Stomach (tissue), 9 donors: ENCODE measurements around the gene EMX1. TPM values are rescaled to one million over a fixed set of nuclear protein-coding genes. Genes with fewer than 3 reads are reported as not detected.

Source experiments
- DNase-seq, 2 donors: peaks; one replicate each; pipeline versions ENCODE4 v3.0.0 to v3.0.0-alpha.2; 2013 to 2019
- H3K27ac ChIP-seq, 5 donors: fragments of 200-600 bp in 4 of 5; sonication (generic) in 4 of 5; one replicate each; pipeline ENCODE4 v1.5.1; 2013 to 2019; ENCODE audit warnings: mild to moderate bottlenecking in 1 of 5, moderate library complexity in 1 of 5
- H3K27me3 ChIP-seq, 3 donors: fragments of 200-600 bp; sonication (generic); one replicate each; pipeline ENCODE4 v1.5.1; 2017 to 2019; ENCODE audit warnings: mixed run types in 1 of 3
- H3K36me3 ChIP-seq, 4 donors: fragments of 200-600 bp; sonication (generic); 1 replicate in 3 of 4; 2 replicates in 1 of 4; pipeline ENCODE4 v1.5.1; 2016 to 2019
- H3K4me1 ChIP-seq, 4 donors: fragments of 200-600 bp; sonication (generic); one replicate each; pipeline ENCODE4 v1.5.1; 2016 to 2019
- H3K4me3 ChIP-seq, 4 donors: fragments of 200-600 bp; sonication (generic) in 3 of 4; one replicate each; pipeline ENCODE4 v1.5.1; 2016 to 2019; ENCODE audit warnings: mild to moderate bottlenecking in 1 of 4
- H3K9me3 ChIP-seq, 4 donors: fragments of 200-600 bp; sonication (generic); one replicate each; pipeline ENCODE4 v1.5.1; 2016 to 2019
- EP300 ChIP-seq: sonication (generic); formaldehyde crosslinking; IDR thresholded peaks from one replicate; pipeline ENCODE4 v1.6.1; 2017; ENCODE audit warnings: antibody characterized with exemption
- POLR2A ChIP-seq, 4 donors: fragments of 450-650 bp; IDR thresholded peaks; one replicate each; pipeline ENCODE4 v1.6.1; 2016; ENCODE audit warnings: antibody characterized with exemption in 4 of 4, control low read depth in 2 of 4, mild to moderate bottlenecking in 1 of 4, moderate library complexity in 1 of 4
- POLR2AphosphoS5 ChIP-seq, 3 donors: sonication (generic); formaldehyde crosslinking; IDR thresholded peaks; one replicate each; pipeline ENCODE4 v1.6.1; 2016; ENCODE audit warnings: antibody characterized with exemption in 3 of 3
- WGBS, 5 donors: extraction: QIAGEN DNeasy Blood & Tissue Kit in 3 of 5; methylation state at CpG; one replicate each; pipeline versions ENCODE4 v1.1.5 to v1.1.7; 2013 to 2018; 5-methylcytosine and 5-hydroxymethylcytosine counted together
- intact Hi-C: fragments of 100-400 bp; cut with DNase I; formaldehyde crosslinking; loops from one replicate; pipeline ENCODE4 v1.15.1; 2023; ENCODE audit warnings: low total_unique reads
- polyA plus RNA-seq, 3 donors: library from polyadenylated mRNA; stranded (reverse); fragments of 200-250 nt; gene quantifications; one replicate each; pipeline ENCODE4 v1.2.3, GENCODE V29; 2013
- total RNA-seq, 5 donors: library from RNA; depleted of rRNA; stranded (reverse); fragments of >200 nt; gene quantifications; one replicate each; pipeline versions ENCODE4 v1.1.0 to v1.2.3, GENCODE V29; 2014 to 2016
- TF ChIP-seq, protein P1 (sequence below), 7 experiments: fragments of 450-650 bp in 4 of 7; fragments of 200-600 bp in 3 of 7; sonication (generic) in 3 of 7; IDR thresholded peaks; one replicate each; pipeline ENCODE4 v1.5.1; 2016 to 2019; ENCODE audit warnings: antibody characterized with exemption in 7 of 7, control low read depth in 2 of 7, mild to moderate bottlenecking in 1 of 7
- donor health status: healthy with polysubstance abuse.
- donor health status: Bipolar disorder and iron deficiency.
- donor health status: healthy.

Gene EMX1
- total and polyA plus RNA-seq, 8 donors: 0.18 to 32.1 (median 0.62) TPM; not detected in 5

DNA sequence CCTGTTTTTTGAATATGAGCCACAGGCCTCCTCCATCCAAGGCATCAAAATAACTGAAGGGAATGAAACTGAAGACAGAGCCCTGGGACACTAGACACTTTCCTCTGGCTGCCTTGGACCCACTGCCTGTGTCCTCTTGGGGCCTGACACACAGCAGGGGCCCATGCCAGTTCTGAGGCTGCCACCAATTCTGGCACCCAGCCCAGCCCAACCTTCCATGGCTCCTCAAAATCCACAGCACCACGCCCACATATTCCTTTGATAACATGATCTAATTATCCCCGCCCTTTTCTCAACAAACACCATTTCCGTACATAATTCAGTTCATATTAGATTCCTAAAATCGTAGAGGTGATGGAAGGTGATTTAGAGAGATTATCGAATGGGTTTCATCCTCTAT is 64.2 kb downstream of the EMX1 start:
- Histone ChIP-seq H3K36me3 (peaks cover 0 to 9% (median 2%) of the 10 kb centered on the region in 4 donors), H3K27me3 (no peaks in the 10 kb centered on the region), H3K27ac (no peak overlapping the region), H3K4me1 (peaks cover 20 to 39% (median 37%) of the 10 kb centered on the region in 4 donors), H3K9me3 (no peaks in the 10 kb centered on the region), H3K4me3 (no peak overlapping the region)
- DNase-seq: no peak
- intact Hi-C loops: no loop called here
- WGBS, 5 donors: 69 to 93% (median 76%) methylated on average over 5 of the region's 5 CpGs
- TF ChIP-seq, protein P1, sequence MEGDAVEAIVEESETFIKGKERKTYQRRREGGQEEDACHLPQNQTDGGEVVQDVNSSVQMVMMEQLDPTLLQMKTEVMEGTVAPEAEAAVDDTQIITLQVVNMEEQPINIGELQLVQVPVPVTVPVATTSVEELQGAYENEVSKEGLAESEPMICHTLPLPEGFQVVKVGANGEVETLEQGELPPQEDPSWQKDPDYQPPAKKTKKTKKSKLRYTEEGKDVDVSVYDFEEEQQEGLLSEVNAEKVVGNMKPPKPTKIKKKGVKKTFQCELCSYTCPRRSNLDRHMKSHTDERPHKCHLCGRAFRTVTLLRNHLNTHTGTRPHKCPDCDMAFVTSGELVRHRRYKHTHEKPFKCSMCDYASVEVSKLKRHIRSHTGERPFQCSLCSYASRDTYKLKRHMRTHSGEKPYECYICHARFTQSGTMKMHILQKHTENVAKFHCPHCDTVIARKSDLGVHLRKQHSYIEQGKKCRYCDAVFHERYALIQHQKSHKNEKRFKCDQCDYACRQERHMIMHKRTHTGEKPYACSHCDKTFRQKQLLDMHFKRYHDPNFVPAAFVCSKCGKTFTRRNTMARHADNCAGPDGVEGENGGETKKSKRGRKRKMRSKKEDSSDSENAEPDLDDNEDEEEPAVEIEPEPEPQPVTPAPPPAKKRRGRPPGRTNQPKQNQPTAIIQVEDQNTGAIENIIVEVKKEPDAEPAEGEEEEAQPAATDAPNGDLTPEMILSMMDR (IDR thresholded peaks at IDR 0.05): no peak
- TF ChIP-seq POLR2AphosphoS5 (IDR thresholded peaks at IDR 0.05) (no peak), POLR2A (IDR thresholded peaks at IDR 0.05) (no peak), EP300 (no peak)

DNA sequence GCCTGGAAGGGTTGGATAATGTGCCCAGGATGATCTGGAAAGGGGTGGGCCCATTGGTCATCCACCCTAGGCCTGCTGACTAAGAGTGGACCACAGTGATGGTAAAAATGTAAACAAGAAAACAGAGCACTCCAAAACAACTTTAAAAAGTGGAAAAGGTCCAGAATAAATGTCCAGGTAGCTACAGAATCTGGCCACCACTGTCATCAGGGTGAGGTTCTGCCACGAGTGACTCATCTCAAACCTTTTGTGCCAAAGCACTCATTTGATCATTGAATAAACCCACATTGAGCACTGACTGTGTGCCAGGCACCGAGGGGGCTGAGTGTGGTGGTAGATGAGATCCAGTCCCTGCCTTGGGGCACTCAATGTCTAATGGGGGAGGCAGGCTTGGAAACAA is 64.9 kb downstream of the EMX1 start:
- DNase-seq: no peak
- WGBS, 5 donors: 81 to 89% (median 83%) methylated on average over 2 of the region's 2 CpGs
- Histone ChIP-seq H3K4me1 (peaks cover 20 to 43% (median 38%) of the 10 kb centered on the region in 4 donors), H3K27me3 (no peaks in the 10 kb centered on the region), H3K4me3 (no peak overlapping the region), H3K9me3 (no peaks in the 10 kb centered on the region), H3K36me3 (peaks cover 0 to 16% (median 6%) of the 10 kb centered on the region in 4 donors), H3K27ac (peak overlapping the region in 1 of 5 donors; percentile 66)
- intact Hi-C loops: no loop called here
- TF ChIP-seq POLR2AphosphoS5 (IDR thresholded peaks at IDR 0.05): no peak
- TF ChIP-seq POLR2A (IDR thresholded peaks at IDR 0.05): no peak
- TF ChIP-seq, protein P1 (IDR thresholded peaks at IDR 0.05): no peak
- no peak for TF ChIP-seq EP300

DNA sequence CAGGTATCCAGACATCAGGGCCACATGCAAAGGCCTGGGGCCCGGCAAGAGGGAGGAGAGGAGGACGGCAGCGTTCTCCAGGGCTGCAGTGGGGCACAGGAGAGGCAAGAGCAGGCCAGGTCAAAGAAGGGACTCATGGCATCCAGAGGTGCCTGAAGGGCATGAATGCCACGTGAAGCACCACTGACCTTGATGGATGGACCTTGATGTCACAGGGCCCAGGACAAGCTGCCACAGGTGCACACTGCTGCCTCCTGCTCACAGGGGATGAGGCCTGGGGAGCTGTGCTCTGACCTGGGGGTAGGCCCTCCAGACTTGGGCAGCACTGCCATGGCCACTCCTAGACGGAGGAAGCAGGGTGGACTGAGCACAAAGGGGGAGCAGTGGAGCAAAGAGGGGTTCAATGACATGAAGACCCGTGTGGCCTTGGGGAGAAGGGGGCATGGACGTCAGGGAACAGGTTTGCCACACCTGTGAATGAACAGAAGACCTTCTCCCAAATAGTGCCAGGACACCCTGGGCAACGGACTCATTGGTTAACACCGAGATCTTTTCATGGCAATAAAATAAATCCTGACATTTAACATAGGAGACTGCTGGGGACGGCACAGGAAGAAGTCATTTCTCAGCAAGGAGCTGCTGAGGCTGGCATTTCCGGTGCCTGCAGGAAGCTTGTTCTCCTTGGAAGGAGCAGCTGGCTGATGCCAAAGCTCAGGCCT is 65.6 kb downstream of the EMX1 start:
- intact Hi-C loops: no loop called here
- no peaks in the 10 kb centered on the region for H3K9me3 ChIP-seq
- TF ChIP-seq POLR2AphosphoS5 (IDR thresholded peaks at IDR 0.05) (no peak), POLR2A (IDR thresholded peaks at IDR 0.05) (no peak), EP300 (no peak)
- TF ChIP-seq, protein P1 (IDR thresholded peaks at IDR 0.05): no peak
- WGBS, 5 donors: 80 to 88% (median 83%) methylated on average over 11 of the region's 11 CpGs
- H3K27ac ChIP-seq: peak overlapping the region in 4 of 5 donors; percentile 23 to 72 (median 66)
- no peaks in the 10 kb centered on the region for H3K27me3 ChIP-seq
- H3K36me3 ChIP-seq: peaks cover 4 to 23% (median 10%) of the 10 kb centered on the region in 4 donors
- H3K4me3 ChIP-seq: no peak overlapping the region
- peaks cover 20 to 43% (median 38%) of the 10 kb centered on the region in 4 donors for H3K4me1 ChIP-seq
- no peak for DNase-seq

DNA sequence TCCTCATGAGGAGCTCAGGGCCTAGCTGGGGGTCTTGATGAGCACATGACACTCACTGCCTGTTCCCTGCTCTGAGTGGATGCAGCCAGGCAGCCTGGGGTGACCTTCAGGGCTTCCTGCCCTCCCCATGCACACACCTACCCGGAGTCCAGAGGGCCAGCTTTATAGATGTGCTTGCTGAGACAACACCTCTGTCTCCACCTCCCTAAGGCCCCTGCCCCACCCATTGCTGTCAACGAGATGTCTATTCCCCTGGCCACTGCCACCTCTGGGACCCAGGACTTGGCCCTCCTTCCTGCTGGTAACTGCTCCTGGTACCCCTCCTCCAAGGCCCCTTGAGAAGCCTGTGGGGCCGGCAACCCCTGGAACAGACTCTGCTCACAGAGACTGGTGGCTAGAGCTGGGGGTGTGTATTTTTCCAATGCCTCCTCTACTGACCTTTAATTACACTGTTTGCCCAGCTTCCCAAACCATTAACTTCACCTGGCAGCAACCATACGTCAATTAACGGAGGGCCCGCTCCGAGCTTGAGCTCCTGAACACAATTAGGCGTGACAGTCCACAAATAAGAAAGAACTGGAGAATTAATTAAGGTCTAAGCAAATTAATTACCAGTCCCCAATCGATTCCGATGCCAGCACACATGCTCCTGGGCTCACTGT is 66.3 kb downstream of the EMX1 start:
- peaks cover 20 to 43% (median 38%) of the 10 kb centered on the region in 4 donors for H3K4me1 ChIP-seq
- 31 to 52% (median 48%) methylated on average over 9 to 10 of the region's 10 CpGs for WGBS, 5 donors
- TF ChIP-seq POLR2A (IDR thresholded peaks at IDR 0.05) (no peak), POLR2AphosphoS5 (IDR thresholded peaks at IDR 0.05) (no peak)
- intact Hi-C loops: no loop called here
- peaks cover 4 to 29% (median 14%) of the 10 kb centered on the region in 4 donors for H3K36me3 ChIP-seq
- no peaks in the 10 kb centered on the region for H3K27me3 ChIP-seq
- DNase-seq: peak; percentile 52
- H3K27ac ChIP-seq: peak overlapping the region; percentile 23 to 72 (median 65)
- no peaks in the 10 kb centered on the region for H3K9me3 ChIP-seq
- no peak overlapping the region for H3K4me3 ChIP-seq
